Measurements from ENCODE around the gene CBARP. TPM values are rescaled to one million over a fixed set of nuclear protein-coding genes. Genes with fewer than 3 reads are reported as not detected.
A peak's percentile ranks its signal among the peaks of the same experiment; 100 is the strongest.

CBARP gene
- total RNA-seq, 8 experiments from 2014 or later = 1.2 to 18.0 (median 8.5) TPM

DNA sequence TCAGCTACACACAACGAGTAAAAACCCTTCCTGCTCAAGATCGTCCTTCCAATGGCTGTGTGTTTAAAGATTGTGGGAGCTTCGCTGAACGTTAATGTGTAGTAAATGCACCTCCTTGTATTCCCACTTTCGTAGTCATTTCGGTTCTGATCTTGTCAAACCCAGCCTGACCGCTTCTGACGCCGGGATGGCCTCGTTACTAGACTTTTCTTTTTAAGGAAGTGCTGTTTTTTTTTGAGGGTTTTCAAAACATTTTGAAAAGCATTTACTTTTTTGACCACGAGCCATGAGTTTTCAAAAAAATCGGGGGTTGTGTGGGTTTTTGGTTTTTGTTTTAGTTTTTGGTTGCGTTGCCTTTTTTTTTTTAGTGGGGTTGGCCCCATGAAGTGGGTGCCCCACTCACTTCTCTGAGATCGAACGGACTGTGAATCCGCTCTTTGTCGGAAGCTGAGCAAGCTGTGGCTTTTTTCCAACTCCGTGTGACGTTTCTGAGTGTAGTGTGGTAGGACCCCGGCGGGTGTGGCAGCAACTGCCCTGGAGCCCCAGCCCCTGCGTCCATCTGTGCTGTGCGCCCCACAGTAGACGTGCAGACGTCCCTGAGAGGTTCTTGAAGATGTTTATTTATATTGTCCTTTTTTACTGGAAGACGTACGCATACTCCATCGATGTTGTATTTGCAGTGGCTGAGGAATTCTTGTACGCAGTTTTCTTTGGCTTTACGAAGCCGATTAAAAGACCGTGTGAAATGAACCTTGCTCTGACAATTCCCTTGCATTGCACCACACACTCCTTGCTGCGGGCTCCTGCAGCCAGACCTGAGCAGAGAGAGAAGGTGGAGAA is 34.8 kb upstream of the CBARP start:
- no peak overlapping the region for H3K4me3 ChIP-seq
- 78 to 97% (median 87%) methylated on average over 6 to 28 of the region's 33 CpGs for WGBS, 10 experiments

DNA sequence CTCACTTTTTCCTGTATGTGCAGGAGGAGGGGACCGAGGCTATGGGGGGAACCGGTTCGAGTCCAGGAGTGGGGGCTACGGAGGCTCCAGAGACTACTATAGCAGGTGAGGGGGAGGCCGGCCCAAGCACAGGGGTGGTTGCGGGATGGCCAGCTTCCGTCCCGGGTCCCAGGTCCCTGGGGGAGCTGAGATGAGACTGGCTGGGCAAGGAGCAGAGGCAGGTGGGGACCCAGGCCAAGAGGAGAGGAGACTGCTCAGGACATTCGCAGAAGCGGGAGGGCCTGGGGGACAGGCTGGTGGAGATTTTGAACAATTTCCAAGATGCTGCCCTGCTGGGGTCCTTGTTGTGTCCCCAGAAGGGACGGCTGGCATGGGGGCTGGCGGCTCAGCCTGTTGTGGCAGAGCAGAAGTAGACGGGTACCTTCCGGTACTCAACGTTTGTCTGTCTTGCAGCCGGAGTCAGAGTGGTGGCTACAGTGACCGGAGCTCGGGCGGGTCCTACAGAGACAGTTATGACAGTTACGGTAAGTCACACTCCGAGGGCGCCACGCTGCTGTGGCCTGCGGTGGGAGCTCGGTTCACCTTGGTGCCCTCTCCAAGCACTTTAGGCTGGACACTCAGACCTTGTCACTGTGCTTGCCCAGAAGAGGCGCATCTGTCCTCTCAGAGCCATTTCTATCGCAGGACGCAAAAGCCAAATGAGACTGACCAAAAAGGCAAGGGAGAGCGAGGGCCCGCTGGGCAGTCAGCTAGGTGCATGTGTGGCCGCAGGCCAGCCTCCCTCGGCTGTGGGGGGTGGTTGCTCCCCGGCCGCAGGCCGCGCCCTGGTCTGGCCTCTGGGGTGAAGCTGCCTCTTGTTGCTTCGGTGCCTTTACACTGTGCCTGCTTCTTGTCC is 34.0 kb upstream of the CBARP start:
- 70 to 100% (median 89%) methylated on average over 1 to 13 of the region's 37 CpGs; no CpG with 5 or more reads in 3 of the 10 experiments for WGBS, 10 experiments
- in situ Hi-C loops (cut with MboI; ENCODE audit: low pct_unique_long_range_greater_than_20kb in 2 of 9, low sequenced_read_pairs in 9 of 9, unreplicated experiment in 9 of 9) = no loop called here

More for the DNA sequence above, 34.8 kb upstream of the CBARP start:
- in situ Hi-C loops (cut with MboI; ENCODE audit: low pct_unique_long_range_greater_than_20kb in 2 of 9, low sequenced_read_pairs in 9 of 9, unreplicated experiment in 9 of 9) = no loop called here
- Histone ChIP-seq H3K27ac (no peak overlapping the region), H3K4me1 (replicated peaks in 1 of 2) (peaks cover 39 to 40% of the 10 kb centered on the region in 2 donors)
- no peak for ATAC-seq (replicated peaks in 6 of 8)

DNA sequence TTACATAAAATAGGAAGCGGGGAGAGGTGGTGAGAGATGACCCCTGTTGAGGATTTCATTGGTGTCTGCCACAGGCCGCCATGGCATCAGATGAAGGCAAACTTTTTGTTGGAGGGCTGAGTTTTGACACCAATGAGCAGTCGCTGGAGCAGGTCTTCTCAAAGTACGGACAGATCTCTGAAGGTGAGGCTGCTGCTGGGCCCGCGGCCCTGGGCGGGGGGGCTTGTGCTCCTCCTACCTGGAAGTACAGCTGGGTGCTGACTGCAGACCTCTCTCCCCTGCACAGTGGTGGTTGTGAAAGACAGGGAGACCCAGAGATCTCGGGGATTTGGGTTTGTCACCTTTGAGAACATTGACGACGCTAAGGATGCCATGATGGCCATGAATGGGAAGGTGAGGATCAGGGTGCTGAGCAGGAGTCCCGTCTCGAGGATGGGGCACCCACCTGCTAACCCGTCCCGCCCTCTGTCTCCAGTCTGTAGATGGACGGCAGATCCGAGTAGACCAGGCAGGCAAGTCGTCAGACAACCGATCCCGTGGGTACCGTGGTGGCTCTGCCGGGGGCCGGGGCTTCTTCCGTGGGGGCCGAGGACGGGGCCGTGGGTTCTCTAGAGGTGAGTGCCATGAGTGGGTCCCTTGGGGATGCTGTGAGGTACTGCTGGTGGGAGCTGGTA is 33.2 kb upstream of the CBARP start:
- Histone ChIP-seq H3K4me1 (replicated peaks in 1 of 2) (peaks cover 45% of the 10 kb centered on the region in 2 donors), H3K27ac (no peak overlapping the region), H3K4me3 (peak overlapping the region in 3 of 5 donors; percentile 94 to 98 (median 97))
- ATAC-seq (replicated peaks in 6 of 8) = no peak
- 36 to 100% (median 80%) methylated on average over 1 to 7 of the region's 26 CpGs; no CpG with 5 or more reads in 1 of the 10 experiments for WGBS, 10 experiments
- in situ Hi-C loops (cut with MboI; ENCODE audit: low pct_unique_long_range_greater_than_20kb in 2 of 9, low sequenced_read_pairs in 9 of 9, unreplicated experiment in 9 of 9) = no loop called here

More for the DNA sequence above, 34.0 kb upstream of the CBARP start:
- Histone ChIP-seq H3K4me3 (no peak overlapping the region), H3K27ac (no peak overlapping the region), H3K4me1 (replicated peaks in 1 of 2) (peaks cover 47% of the 10 kb centered on the region in 2 donors)
- no peak for ATAC-seq (replicated peaks in 6 of 8)

DNA sequence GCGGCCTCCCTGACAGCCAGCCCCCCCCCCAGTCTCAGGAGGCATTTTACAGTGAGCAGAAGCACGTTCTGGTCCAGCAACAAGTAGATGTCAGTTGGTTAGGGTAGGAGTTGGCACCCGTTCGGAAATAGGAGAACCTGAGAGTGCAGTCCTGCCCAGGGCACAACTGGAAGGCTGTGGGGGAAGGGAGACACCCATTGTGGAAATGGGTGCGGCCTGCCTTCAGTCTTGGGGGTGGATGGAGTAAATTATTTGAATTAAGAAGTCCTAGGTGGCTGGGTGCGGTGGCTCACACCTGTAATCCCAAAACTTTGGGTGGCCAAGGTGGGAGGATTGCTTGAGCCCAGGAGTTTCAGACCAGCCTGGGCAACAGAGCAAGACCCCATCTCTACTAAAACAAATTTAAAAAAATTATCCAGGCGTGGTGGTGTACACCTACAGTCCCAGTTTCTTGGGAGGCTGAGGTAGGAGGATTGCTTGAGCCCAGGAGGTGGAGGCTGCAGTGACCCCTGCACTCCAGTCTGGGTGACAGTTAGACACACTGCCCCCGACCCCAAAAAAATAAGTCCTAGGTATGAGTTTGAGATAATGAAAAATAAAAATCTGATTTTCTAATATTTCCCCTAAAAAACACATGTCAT is 32.5 kb upstream of the CBARP start:
- peak overlapping the region; percentile 94 to 98 (median 96) for H3K4me3 ChIP-seq
- WGBS, 10 experiments = 0 to 47% (median 18%) methylated on average over 1 to 4 of the region's 8 CpGs; no CpG with 5 or more reads in 2 of the 10 experiments
- ATAC-seq (replicated peaks in 6 of 8) = no peak
- peak overlapping the region; percentile 100 for H3K27ac ChIP-seq
- in situ Hi-C loops (cut with MboI; ENCODE audit: low pct_unique_long_range_greater_than_20kb in 2 of 9, low sequenced_read_pairs in 9 of 9, unreplicated experiment in 9 of 9) = no loop called here
- peaks cover 51 to 52% of the 10 kb centered on the region in 2 donors for H3K4me1 ChIP-seq (replicated peaks in 1 of 2)

DNA sequence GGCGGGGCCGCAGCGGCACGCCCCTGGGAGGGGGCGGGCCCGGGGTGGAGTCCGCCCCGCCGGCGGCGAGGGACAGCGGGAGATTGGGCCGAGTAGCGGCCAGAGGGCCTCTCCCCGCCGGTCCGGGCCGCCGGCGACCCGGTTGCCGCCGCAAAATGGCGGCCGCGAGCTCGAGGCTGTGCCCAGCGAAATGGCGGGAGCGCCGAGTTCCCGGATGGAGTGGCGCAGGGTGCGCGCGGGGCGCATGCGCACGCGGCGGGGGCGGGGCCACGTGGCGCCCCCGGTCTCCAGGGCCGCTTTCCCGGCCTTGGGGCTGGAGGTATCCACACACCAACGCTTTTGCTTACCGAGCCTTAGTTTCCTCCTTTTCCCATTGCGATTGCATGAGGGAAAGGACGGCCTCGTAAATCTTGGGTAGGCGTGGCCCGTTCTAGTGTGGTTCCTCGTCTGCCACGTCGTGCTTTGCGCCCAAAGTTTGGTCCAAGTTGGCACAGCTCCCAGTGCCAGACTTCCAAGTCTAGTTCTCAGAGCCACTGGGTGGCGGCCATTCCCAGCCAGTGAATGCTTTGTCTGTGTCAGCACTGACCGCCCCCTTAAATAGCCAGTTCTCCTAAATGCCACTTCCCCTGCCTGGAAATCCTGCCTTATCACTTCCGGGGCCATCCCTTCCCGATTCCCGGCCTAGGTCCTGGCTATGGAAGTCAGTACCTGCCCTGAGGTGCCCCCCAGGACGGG is 31.8 kb upstream of the CBARP start:
- Histone ChIP-seq H3K4me1 (replicated peaks in 1 of 2) (peaks cover 53 to 55% of the 10 kb centered on the region in 2 donors), H3K4me3 (peak overlapping the region; percentile 94 to 98 (median 96)), H3K27ac (peak overlapping the region; percentile 100)
- ATAC-seq (replicated peaks in 6 of 8) = peak; percentile 2 to 20 (median 7)
- in situ Hi-C loops (cut with MboI; ENCODE audit: low pct_unique_long_range_greater_than_20kb in 2 of 9, low sequenced_read_pairs in 9 of 9, unreplicated experiment in 9 of 9) = no loop called here
- WGBS, 10 experiments = 0 to 3% (median 0%) methylated on average over 1 to 11 of the region's 64 CpGs; no CpG with 5 or more reads in 5 of the 10 experiments

DNA sequence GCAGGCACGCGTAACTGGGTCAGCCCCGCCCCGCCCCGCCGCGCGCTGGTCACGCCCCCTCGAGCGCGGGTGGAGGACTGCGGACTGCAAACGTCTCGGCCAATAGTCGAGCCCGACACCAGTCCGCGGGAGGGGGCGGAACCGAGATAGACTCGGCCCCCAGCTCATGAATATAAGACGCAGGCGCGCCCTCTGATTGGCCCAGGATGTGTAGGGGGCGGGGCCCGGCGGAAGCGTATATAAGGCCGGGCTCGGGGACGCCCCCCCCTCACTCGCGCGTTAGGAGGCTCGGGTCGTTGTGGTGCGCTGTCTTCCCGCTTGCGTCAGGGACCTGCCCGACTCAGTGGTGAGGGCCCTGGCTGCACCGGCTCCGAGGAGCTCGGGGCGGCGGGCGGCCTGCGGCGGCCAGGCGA is 31.3 kb upstream of the CBARP start, which contains the start of gene CIRBP:
CIRBP (plus strand) TSS at position 268 of the 413 bp plus-strand sequence. CDS start 1,602 bp downstream, outside the sequence.
- no CpG with 5 or more reads among the region's 50 CpGs for WGBS, 10 experiments
- Histone ChIP-seq H3K4me3 (peak within 1 kb of the TSS; percentile 94 to 98 (median 96)), H3K27ac (peak within 1 kb of the TSS; percentile 100), H3K4me1 (replicated peaks in 1 of 2) (peaks cover 51 to 54% of the 10 kb centered on the region in 2 donors)
- ATAC-seq (replicated peaks in 6 of 8) = peak; percentile 34 to 68 (median 59)
- in situ Hi-C loops (cut with MboI; ENCODE audit: low pct_unique_long_range_greater_than_20kb in 2 of 9, low sequenced_read_pairs in 9 of 9, unreplicated experiment in 9 of 9) = no loop called here

DNA sequence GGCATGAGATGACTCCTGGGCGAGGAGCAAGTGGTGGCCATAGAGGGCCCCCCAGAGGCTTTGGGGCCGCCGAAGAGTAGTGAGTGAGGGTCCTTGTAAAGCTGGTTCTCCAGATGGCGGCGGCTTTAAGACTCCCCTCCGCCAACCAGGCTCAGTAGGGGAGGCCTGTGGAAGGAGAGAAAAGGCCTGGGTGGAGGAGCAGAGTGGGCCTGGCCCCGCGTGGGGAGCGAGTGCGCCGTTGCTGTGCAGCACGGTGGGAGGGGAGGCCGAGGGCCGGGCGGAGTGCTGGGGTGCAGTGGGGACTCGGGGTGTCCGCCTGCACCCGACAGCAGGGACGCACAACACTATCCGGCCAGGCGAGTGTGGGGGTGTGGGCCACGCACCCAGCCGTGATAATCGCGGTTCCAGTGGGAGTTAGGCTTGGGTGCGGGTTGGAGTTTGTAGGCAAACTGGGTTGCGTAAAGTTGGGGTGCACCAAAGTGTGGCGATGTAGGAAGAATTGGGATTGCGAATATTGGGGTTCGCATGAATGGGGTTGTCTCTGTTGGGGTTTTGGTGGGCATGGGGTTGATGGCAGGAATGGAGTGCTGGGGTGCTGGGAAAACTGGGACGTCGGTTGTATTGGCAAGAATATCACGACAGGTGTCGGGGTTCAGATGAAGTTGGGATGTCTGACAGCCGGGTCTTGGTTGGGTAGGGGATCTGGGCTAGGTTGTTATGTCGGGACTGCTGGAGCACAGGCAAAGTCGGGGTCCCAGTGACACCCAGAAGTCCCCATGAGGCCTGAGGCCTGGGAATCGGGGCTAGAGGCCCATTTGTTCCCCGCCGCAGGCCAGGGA is 30.6 kb upstream of the CBARP start:
- Histone ChIP-seq H3K4me1 (replicated peaks in 1 of 2) (peaks cover 48 to 54% of the 10 kb centered on the region in 2 donors), H3K27ac (peak overlapping the region; percentile 84 to 90), H3K4me3 (peak overlapping the region in 4 of 5 donors; percentile 4 to 97 (median 66))
- no peak for ATAC-seq (replicated peaks in 6 of 8)
- in situ Hi-C loops (cut with MboI; ENCODE audit: low pct_unique_long_range_greater_than_20kb in 2 of 9, low sequenced_read_pairs in 9 of 9, unreplicated experiment in 9 of 9) = no loop called here
- WGBS, 10 experiments = 17 to 100% (median 71%) methylated on average over 1 to 7 of the region's 40 CpGs; no CpG with 5 or more reads in 2 of the 10 experiments

DNA sequence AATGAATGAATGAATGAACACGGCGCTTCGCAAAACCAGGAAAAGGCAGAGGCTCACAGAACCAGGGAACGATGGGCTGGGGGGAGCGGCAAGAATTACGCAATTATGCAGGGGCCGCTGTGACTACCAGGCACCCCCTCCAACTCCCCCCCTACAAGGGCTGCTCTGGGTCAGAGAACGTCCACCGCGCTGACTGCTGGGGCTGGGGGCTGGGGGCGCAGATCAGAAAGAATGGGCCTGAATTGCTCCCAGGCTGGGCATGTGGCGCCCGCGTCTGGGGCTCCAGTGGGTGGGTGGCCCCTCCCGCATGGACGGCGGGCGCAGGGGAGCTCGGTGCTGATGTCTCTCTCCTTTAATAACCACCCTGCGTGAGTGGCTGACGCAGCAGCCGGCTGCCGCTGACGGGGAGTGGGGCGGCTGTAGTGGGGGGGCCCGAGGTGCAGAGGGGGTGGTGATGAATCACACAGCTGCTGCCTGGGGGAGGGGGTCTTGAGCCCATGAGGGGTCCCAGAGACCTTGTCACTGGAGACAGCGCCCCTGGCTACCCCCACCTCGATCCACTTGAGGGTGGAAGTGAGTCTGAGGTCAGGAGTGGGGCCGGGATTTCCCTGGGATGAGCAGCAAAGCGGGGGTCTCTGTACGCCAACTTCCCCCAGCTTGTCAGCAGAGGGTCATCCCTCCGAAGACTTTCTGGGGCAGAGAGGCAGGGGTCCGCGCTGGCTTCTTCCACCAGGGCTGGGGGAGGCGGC is 29.8 kb upstream of the CBARP start:
- in situ Hi-C loops (cut with MboI; ENCODE audit: low pct_unique_long_range_greater_than_20kb in 2 of 9, low sequenced_read_pairs in 9 of 9, unreplicated experiment in 9 of 9) = no loop called here
- H3K4me1 ChIP-seq (replicated peaks in 1 of 2) = peaks cover 51 to 61% of the 10 kb centered on the region in 2 donors
- peak overlapping the region; percentile 36 to 46 (median 42) for H3K4me3 ChIP-seq
- peak in 5 of 8 experiments; percentile 6 to 26 (median 17) for ATAC-seq (replicated peaks in 6 of 8)
- peak overlapping the region; percentile 84 to 90 for H3K27ac ChIP-seq
- WGBS, 10 experiments = 0 to 100% (median 35%) methylated on average over 1 to 2 of the region's 35 CpGs; no CpG with 5 or more reads in 4 of the 10 experiments

DNA sequence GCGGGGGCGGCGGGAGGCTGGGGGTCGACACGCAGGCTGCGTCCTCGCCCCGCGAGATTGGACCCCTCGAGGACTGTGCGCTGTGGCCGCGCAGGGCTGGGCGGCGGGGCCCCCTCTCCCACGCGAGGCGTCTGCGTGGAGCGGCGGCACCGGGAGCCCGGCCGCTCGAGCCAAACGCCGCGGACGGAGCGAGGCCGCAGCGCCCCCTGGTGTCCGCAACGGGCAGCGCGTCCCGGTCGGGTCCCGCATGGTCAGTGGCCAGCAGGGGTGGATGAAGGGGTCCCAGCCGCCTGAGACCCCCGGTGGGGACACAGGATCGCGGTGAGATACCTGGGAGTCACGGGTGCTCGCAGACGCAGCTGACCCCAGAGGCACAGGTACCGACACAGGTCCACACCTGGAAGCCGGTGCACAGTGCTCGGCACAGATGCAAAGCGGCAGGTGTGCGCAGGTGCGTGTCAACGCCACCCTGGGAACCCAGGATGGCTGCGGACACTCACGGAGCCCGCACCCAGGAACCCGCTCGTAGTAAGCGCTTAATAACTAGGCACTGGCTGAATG is 29.2 kb upstream of the CBARP start:
- peak overlapping the region; percentile 84 to 90 for H3K27ac ChIP-seq

More for the DNA sequence above, 29.2 kb upstream of the CBARP start:
- Histone ChIP-seq H3K4me3 (peak overlapping the region; percentile 36 to 46 (median 42)), H3K4me1 (replicated peaks in 1 of 2) (peaks cover 58 to 67% of the 10 kb centered on the region in 2 donors)
- in situ Hi-C loops (cut with MboI; ENCODE audit: low pct_unique_long_range_greater_than_20kb in 2 of 9, low sequenced_read_pairs in 9 of 9, unreplicated experiment in 9 of 9) = no loop called here
- ATAC-seq (replicated peaks in 6 of 8) = peak; percentile 2 to 25 (median 12)
- 0 to 16% (median 8%) methylated on average over 1 to 18 of the region's 59 CpGs; no CpG with 5 or more reads in 5 of the 10 experiments for WGBS, 10 experiments

Measured in motor neuron (in vitro differentiated cells).